ENCODE measurements around the gene ARID3A. TPM values are rescaled to one million over a fixed set of nuclear protein-coding genes. Genes with fewer than 3 reads are reported as not detected.

Gene ARID3A
- total and polyA plus RNA-seq, 2 of the 4 experiments (the other 2 are of a cell fraction), result 16.0 to 23.1 TPM

DNA sequence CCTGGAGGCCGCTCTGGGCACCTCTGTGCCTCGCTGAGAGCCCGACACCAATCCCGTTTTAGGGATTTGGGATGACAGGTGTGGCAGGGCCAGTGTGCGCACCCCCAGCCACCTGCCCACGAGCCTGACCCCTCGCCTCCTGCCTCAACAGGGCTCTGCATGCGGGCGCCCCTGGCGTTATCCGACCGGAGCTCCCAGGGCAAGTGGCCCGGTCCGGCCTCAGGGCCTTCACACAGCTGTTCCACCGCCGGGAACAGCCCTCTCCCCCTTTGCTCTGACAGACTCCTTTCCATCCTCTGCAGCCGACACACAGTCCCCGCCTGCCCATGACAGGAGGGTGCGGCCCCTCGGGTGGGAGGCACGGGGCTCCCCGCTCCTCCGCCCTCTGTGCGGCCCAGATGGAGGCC is 51.2 kb downstream of the ARID3A start:
- Histone ChIP-seq H3K18ac (ENCODE audit: low read depth, low read length) (no peak overlapping the region), H4K8ac (ENCODE audit: low read depth in 2 of 2, low read length in 2 of 2) (no peak overlapping the region), H2AFZ (replicated peaks; ENCODE audit: low read length, poor library complexity) (no peak overlapping the region), H3K23ac (ENCODE audit: low read depth, low read length) (no peak overlapping the region), H2BK120ac (ENCODE audit: low read depth, low read length) (no peak overlapping the region), H4K5ac (ENCODE audit: low read depth, low read length) (no peak overlapping the region), H2BK5ac (ENCODE audit: low read depth, low read length, poor library complexity, severe bottlenecking) (no peak overlapping the region), H2AK9ac (replicated peaks; ENCODE audit: low read depth, low read length, poor library complexity) (no peak overlapping the region), H4K91ac (ENCODE audit: insufficient read depth, low read depth, low read length) (no peak overlapping the region), H3K27ac (ENCODE audit: insufficient read depth, low read length) (no peak overlapping the region), H3K4me1 (ENCODE audit: control insufficient read depth, insufficient read depth, low read length) (peaks cover 7% of the 10 kb centered on the region), H3K9me3 (ENCODE audit: control insufficient read depth, insufficient read depth, low read length) (no peaks in the 10 kb centered on the region), H3K56ac (ENCODE audit: extremely low read depth, insufficient read depth, low read length) (no peak overlapping the region), H3K4me3 (ENCODE audit: insufficient read depth, low read depth, low read length) (no peak overlapping the region), H2BK20ac (ENCODE audit: low read depth, low read length) (no peak overlapping the region), H3K9me1 (ENCODE audit: insufficient read depth, low read length) (no peaks in the 10 kb centered on the region), H3K79me1 (ENCODE audit: low read depth in 1 of 2, low read length in 2 of 2) (peaks cover 4 to 7% of the 10 kb centered on the region in 2 experiments; a peak in 2 of 4 replicates), H2AK5ac (ENCODE audit: low read depth, low read length) (no peak overlapping the region), H3K4me2 (ENCODE audit: low read depth, low read length) (no peak overlapping the region), H3K27me3 (ENCODE audit: control insufficient read depth, insufficient read depth, low read length) (no peaks in the 10 kb centered on the region), H2BK15ac (ENCODE audit: low read depth, low read length) (no peak overlapping the region), H4K20me1 (ENCODE audit: insufficient read depth, low read length) (no peaks in the 10 kb centered on the region), H3K36me3 (ENCODE audit: control insufficient read depth, insufficient read depth, low read length) (peaks cover 15% of the 10 kb centered on the region), H3K9ac (ENCODE audit: low read depth, low read length) (no peak overlapping the region), H3K14ac (replicated peaks; ENCODE audit: low read depth, low read length) (no peak overlapping the region), H3K4ac (ENCODE audit: low read depth, low read length) (no peak overlapping the region)
- dilution Hi-C loops (cut with HindIII; ENCODE audit: low sequenced_read_pairs, unreplicated experiment) (no loop called here), in situ Hi-C loops (cut with MboI; ENCODE audit: low sequenced_read_pairs) (no loop called here), intact Hi-C loops (cut with micrococcal nuclease) (no loop called here)
- DNase-seq (no peak), ATAC-seq (ENCODE audit: low read depth) (no peak)
- no TSS peak for BruUV-seq (replicated peaks)
- WGBS, 2 experiments (ENCODE audit: extremely low coverage in 2 of 2, insufficient read length in 1 of 2), result 100% methylated on average over 5 of the region's 24 CpGs; no CpG with 5 or more reads in 1 of the 2 experiments
- TF ChIP-seq RAD21 (IDR thresholded peaks at IDR 0.05; ENCODE audit: low read length) (no peak), USF2 (IDR thresholded peaks at IDR 0.05; ENCODE audit: low read depth, low read length) (no peak), CEBPB (IDR thresholded peaks at IDR 0.05; ENCODE audit: low read depth, low read length) (no peak), NFE2L2 (IDR thresholded peaks at IDR 0.05; ENCODE audit: low read depth, low read length) (no peak), FOS (IDR thresholded peaks at IDR 0.05; ENCODE audit: low read depth, low read length) (no peak), CHD1 (IDR thresholded peaks at IDR 0.05; ENCODE audit: low read depth, low read length) (no peak), CTCF (conservative IDR thresholded peaks at IDR 0.05; ENCODE audit: low read depth, low read length) (no peak)
- CTCF ChIA-PET, result no interaction called here
- POLR2A ChIA-PET (ENCODE audit: unreplicated experiment), result no interaction called here

Data from IMR-90 (cell line).